H1 (cell line): ENCODE data around the gene ANKRD65.

ENCODE experiments used
- BCL11A ChIP-seq, 2 experiments: IDR thresholded peaks; one replicate each; pipeline ENCODE4 v1.6.1; 2011; ENCODE audit warnings: low read depth in 2 of 2, low read length in 2 of 2, mild to moderate bottlenecking in 2 of 2
- CBX5 ChIP-seq: fragments of 300-800, 300-1000 bp; sonication (generic); IDR thresholded peaks from 2 replicates; pipeline ENCODE4 v1.7.1; 2016; ENCODE audit warnings: antibody characterized with exemption, low read length, low read depth
- CHD2 ChIP-seq: IDR thresholded peaks from 2 replicates; pipeline ENCODE4 v1.6.1; 2012; ENCODE audit warnings: low read length, improper control_type of control experiment
- CTCF ChIP-seq, 3 experiments: IDR thresholded peaks; 1 replicate in 2 of 3; 2 replicates in 1 of 3; pipeline versions ENCODE4 v1.5.1 to v1.6.1; 2011; ENCODE audit warnings: low read length in 3 of 3, mild to moderate bottlenecking in 3 of 3, inconsistent platforms in 2 of 3, low read depth in 1 of 3, moderate library complexity in 1 of 3; ENCODE audit not compliant: insufficient read depth in 1 of 3; ENCODE audit errors: control extremely low read depth in 1 of 3
- EP300 ChIP-seq, 2 experiments: IDR thresholded peaks; 1 replicate in 1 of 2; 2 replicates in 1 of 2; pipeline ENCODE4 v1.6.1; 2011 to 2012; ENCODE audit warnings: low read depth in 2 of 2, low read length in 2 of 2, mild to moderate bottlenecking in 2 of 2, borderline replicate concordance in 1 of 2, inconsistent platforms in 1 of 2, moderate library complexity in 1 of 2
- EZH2 ChIP-seq: fragments of 200-600 bp; sonication (generic); IDR thresholded peaks from 2 replicates; pipeline ENCODE4 v1.7.1; 2012; ENCODE audit warnings: low read depth, mild to moderate bottlenecking, moderate library complexity, low read length, inconsistent platforms; ENCODE audit not compliant: severe bottlenecking
- GABPA ChIP-seq: IDR thresholded peaks from 2 replicates; pipeline ENCODE4 v1.6.1; 2011; ENCODE audit warnings: mild to moderate bottlenecking, low read length, moderate library complexity, borderline replicate concordance; ENCODE audit not compliant: insufficient read depth
- POLR2AphosphoS5 ChIP-seq: IDR thresholded peaks from 2 replicates; pipeline ENCODE4 v1.6.1; 2011; ENCODE audit warnings: low read depth, low read length
- RAD21 ChIP-seq, 2 experiments: IDR thresholded peaks in 1 of 2; conservative IDR thresholded peaks in 1 of 2; 2 replicates each; pipeline ENCODE4 v1.6.1; 2011; ENCODE audit warnings: low read depth in 2 of 2, low read length in 2 of 2, improper control_type of control experiment in 1 of 2, inconsistent platforms in 1 of 2, mild to moderate bottlenecking in 1 of 2, moderate library complexity in 1 of 2
- SRF ChIP-seq: IDR thresholded peaks from 2 replicates; pipeline ENCODE4 v1.6.1; 2011; ENCODE audit warnings: mild to moderate bottlenecking, low read depth, low read length, moderate library complexity
- TCF12 ChIP-seq: IDR thresholded peaks from 2 replicates; pipeline ENCODE4 v1.6.1; 2011; ENCODE audit warnings: low read depth, mild to moderate bottlenecking, low read length
- YY1 ChIP-seq: IDR thresholded peaks from 2 replicates; pipeline ENCODE4 v1.6.1; 2011; ENCODE audit warnings: low read depth, mild to moderate bottlenecking, low read length

GRCh38 chr1:1380860-1381259 lies 40.2 kb downstream of the ANKRD65 start:
- no peak for TF ChIP-seq TCF12
- TF ChIP-seq POLR2AphosphoS5, result no peak
- no peak for TF ChIP-seq GABPA
- TF ChIP-seq EZH2, result no peak
- no peak for TF ChIP-seq BCL11A (IDR thresholded peaks at IDR 0.05; ENCODE audit: low read depth in 2 of 2, low read length in 2 of 2)
- TF ChIP-seq RAD21 (IDR thresholded peaks at IDR 0.05 in 1 of 2, conservative IDR thresholded peaks at IDR 0.05 in 1 of 2; ENCODE audit: low read depth in 2 of 2, low read length in 2 of 2), result no peak
- TF ChIP-seq CTCF (IDR thresholded peaks at IDR 0.05; ENCODE audit: control extremely low read depth in 1 of 3, insufficient read depth in 1 of 3, low read depth in 1 of 3, low read length in 3 of 3), result no peak
- no peak for TF ChIP-seq EP300 (IDR thresholded peaks at IDR 0.05; ENCODE audit: borderline replicate concordance in 1 of 2, low read depth in 2 of 2, low read length in 2 of 2)
- no peak for TF ChIP-seq CBX5
- TF ChIP-seq YY1, result no peak
- no peak for TF ChIP-seq SRF
- TF ChIP-seq CHD2, result no peak
